ENCODE data around the gene SNN. TPM values are rescaled to one million over a fixed set of nuclear protein-coding genes. Genes with fewer than 3 reads are reported as not detected.

The SNN gene
- total RNA-seq, 1 donor from 2014 or later = 4.4 TPM

GRCh38 chr16:11696266-11697012 lies 28.2 kb downstream of the SNN start:
- ATAC-seq (no peak), DNase-seq (ENCODE audit: low spot score) (no peak)

- DNase-seq (ENCODE audit: low spot score) = no peak
Observed at GRCh38 chr16:11697319-11697718, 29.1 kb downstream of the SNN start.

GRCh38 chr16:11698271-11698689 lies 30.0 kb downstream of the SNN start:
- DNase-seq (ENCODE audit: low spot score) (no peak), ATAC-seq (peak; percentile 17)

More at GRCh38 chr16:11697319-11697718, 29.1 kb downstream of the SNN start:
- ATAC-seq = no peak

- DNase-seq (ENCODE audit: low spot score) (no peak), ATAC-seq (peak; percentile 6)
Observed at GRCh38 chr16:11699234-11699894, 31.1 kb downstream of the SNN start.

GRCh38 chr16:11700264-11701029 lies 32.2 kb downstream of the SNN start:
- ATAC-seq = peak; percentile 70
- DNase-seq (ENCODE audit: low spot score) = no peak

GRCh38 chr16:11705311-11706025 lies 37.2 kb downstream of the SNN start:
- DNase-seq (ENCODE audit: low spot score) = no peak
- no peak for ATAC-seq

GRCh38 chr16:11706180-11706742 lies 38.0 kb downstream of the SNN start:
- no peak for DNase-seq (ENCODE audit: low spot score)
- ATAC-seq = peak; percentile 39

- ATAC-seq (no peak), DNase-seq (ENCODE audit: low spot score) (no peak)
Observed at GRCh38 chr16:11707679-11708197, 39.5 kb downstream of the SNN start.

GRCh38 chr16:11708421-11708820 lies 40.2 kb downstream of the SNN start:
- DNase-seq (ENCODE audit: low spot score) (no peak), ATAC-seq (no peak)

- DNase-seq (ENCODE audit: low spot score) (no peak), ATAC-seq (no peak)
Observed at GRCh38 chr16:11711662-11712061, 43.4 kb downstream of the SNN start.

- no peak for DNase-seq (ENCODE audit: low spot score)
- ATAC-seq = no peak
Observed at GRCh38 chr16:11712122-11712521, 43.9 kb downstream of the SNN start.

GRCh38 chr16:11715246-11715947 lies 47.1 kb downstream of the SNN start:
- DNase-seq (ENCODE audit: low spot score) (no peak), ATAC-seq (no peak)

- DNase-seq (ENCODE audit: low spot score) (no peak), ATAC-seq (no peak)
Observed at GRCh38 chr16:11716336-11716735, 48.1 kb downstream of the SNN start.

- ATAC-seq (no peak), DNase-seq (ENCODE audit: low spot score) (no peak)
Observed at GRCh38 chr16:11717811-11718210, 49.6 kb downstream of the SNN start.

- no peak for DNase-seq (ENCODE audit: low spot score)
- no peak for ATAC-seq
Observed at GRCh38 chr16:11719171-11719570, 50.9 kb downstream of the SNN start.

GRCh38 chr16:11719762-11720161 lies 51.5 kb downstream of the SNN start:
- ATAC-seq (no peak), DNase-seq (ENCODE audit: low spot score) (no peak)

- ATAC-seq (no peak), DNase-seq (ENCODE audit: low spot score) (no peak)
Observed at GRCh38 chr16:11721781-11722467, 53.7 kb downstream of the SNN start.

GRCh38 chr16:11722468-11722808 lies 54.2 kb downstream of the SNN start:
- no peak for ATAC-seq
- DNase-seq (ENCODE audit: low spot score) = no peak

- no peak for DNase-seq (ENCODE audit: low spot score)
- no peak for ATAC-seq
Observed at GRCh38 chr16:11725457-11725856, 57.2 kb downstream of the SNN start.
